Suprapubic skin (tissue), 3 donors: ENCODE results near the gene PAX5.

Source experiments
- POLR2AphosphoS5 ChIP-seq, 3 donors: sonication (generic); formaldehyde crosslinking; IDR thresholded peaks; one replicate each; pipeline ENCODE4 v1.6.1; 2017; ENCODE audit warnings: antibody characterized with exemption in 3 of 3
- TF ChIP-seq, protein P1 (sequence below), 2 donors: fragments of 200-600 bp in 1 of 2; fragments of 450-650 bp in 1 of 2; sonication (generic) in 1 of 2; IDR thresholded peaks; one replicate each; pipeline ENCODE4 v1.5.1; 2016 to 2019; ENCODE audit warnings: antibody characterized with exemption in 2 of 2, mild to moderate bottlenecking in 1 of 2, moderate library complexity in 1 of 2

DNA sequence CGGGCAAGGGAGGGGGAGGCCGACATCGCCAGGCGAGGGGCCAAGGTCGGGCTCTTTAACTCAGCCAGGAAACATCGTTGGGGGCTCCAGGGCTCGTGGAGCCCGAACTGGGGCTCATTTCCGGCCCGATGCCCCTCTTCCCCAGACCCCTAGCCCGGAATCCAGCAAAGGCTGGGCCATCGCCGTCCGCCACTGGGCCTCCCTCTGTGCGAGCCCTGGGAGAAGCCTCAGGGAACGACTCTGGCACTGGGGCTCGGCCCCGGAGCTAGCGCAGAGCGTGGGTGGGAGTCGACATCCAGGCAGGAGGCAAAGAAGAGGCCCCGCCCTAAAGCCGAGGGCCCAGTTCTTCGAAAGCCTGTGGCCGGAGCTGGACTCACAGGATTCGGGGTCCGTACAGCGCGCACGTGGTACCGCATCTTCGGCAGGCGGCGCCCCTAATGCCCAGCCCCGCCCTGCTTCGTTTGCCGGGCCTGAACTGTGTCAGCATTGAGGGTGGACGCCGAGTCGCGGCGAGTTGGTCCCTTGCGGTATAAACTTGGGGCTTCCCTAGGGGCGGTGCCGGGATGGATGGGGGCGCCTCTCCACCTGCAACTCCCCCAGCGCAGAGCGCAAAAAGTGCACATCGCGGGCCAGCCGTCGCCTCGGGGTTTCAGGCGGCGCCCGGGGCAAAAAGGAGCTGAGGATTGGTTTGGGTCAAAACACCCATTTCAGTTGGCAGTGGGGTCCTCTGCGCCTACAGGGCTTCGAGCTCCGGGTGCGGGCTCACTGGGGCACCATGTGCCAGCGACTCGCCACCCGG, 3.6 kb upstream of the PAX5 start:
- TF ChIP-seq, protein P1, sequence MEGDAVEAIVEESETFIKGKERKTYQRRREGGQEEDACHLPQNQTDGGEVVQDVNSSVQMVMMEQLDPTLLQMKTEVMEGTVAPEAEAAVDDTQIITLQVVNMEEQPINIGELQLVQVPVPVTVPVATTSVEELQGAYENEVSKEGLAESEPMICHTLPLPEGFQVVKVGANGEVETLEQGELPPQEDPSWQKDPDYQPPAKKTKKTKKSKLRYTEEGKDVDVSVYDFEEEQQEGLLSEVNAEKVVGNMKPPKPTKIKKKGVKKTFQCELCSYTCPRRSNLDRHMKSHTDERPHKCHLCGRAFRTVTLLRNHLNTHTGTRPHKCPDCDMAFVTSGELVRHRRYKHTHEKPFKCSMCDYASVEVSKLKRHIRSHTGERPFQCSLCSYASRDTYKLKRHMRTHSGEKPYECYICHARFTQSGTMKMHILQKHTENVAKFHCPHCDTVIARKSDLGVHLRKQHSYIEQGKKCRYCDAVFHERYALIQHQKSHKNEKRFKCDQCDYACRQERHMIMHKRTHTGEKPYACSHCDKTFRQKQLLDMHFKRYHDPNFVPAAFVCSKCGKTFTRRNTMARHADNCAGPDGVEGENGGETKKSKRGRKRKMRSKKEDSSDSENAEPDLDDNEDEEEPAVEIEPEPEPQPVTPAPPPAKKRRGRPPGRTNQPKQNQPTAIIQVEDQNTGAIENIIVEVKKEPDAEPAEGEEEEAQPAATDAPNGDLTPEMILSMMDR (IDR thresholded peaks at IDR 0.05), result no peak
- TF ChIP-seq POLR2AphosphoS5 (IDR thresholded peaks at IDR 0.05), result no peak
